A549 (cell line): ENCODE results near the gene HOGA1.

Source experiments
- BHLHE40 ChIP-seq: IDR thresholded peaks from 2 replicates; pipeline ENCODE4 v1.6.1; 2012; ENCODE audit warnings: low read depth, low read length, inconsistent platforms
- CHD4 ChIP-seq: fragments of 200-600 bp; sonication (generic); IDR thresholded peaks from 2 replicates; pipeline ENCODE4 v1.6.1; 2016; ENCODE audit warnings: antibody characterized with exemption, mild to moderate bottlenecking, borderline replicate concordance
- EP300 ChIP-seq, 2 experiments: fragments of >200 bp; sonication (Bioruptor Twin); formaldehyde crosslinking; IDR thresholded peaks; 2 replicates in 1 of 2; 3 replicates in 1 of 2; pipeline ENCODE4 v1.6.1; 2016 to 2017
- FOXS1 ChIP-seq: fragments of 250-450 bp; sonication (Bioruptor Pico); IDR thresholded peaks from 2 replicates; pipeline ENCODE4 v1.5.0; 2020; ENCODE audit warnings: mild to moderate bottlenecking, moderate library complexity
- MAZ ChIP-seq: fragments of 150-350 bp; IDR thresholded peaks from 2 replicates; pipeline ENCODE4 v1.6.1; 2014; ENCODE audit warnings: antibody characterized with exemption, low read depth, low read length, borderline replicate concordance
- MYC ChIP-seq: IDR thresholded peaks from 2 replicates; pipeline ENCODE4 v1.6.1; 2012; ENCODE audit warnings: mild to moderate bottlenecking, inconsistent platforms, low read length, improper control_type of control experiment, borderline replicate concordance
- POLR2A ChIP-seq: IDR thresholded peaks from 2 replicates; pipeline ENCODE4 v1.6.1; 2012; ENCODE audit warnings: mild to moderate bottlenecking, low read length
- RCOR1 ChIP-seq: fragments of 150-350 bp; IDR thresholded peaks from 2 replicates; pipeline ENCODE4 v1.6.1; 2014; ENCODE audit warnings: antibody characterized with exemption, low read length, low read depth
- TF ChIP-seq, protein P1 (sequence below): fragments of >200 bp; sonication (Bioruptor Twin); formaldehyde crosslinking; IDR thresholded peaks from 3 replicates; pipeline ENCODE4 v1.5.1; 2016
- TF ChIP-seq, protein P2 (sequence below): IDR thresholded peaks from 2 replicates; pipeline ENCODE4 v1.6.1; 2012; ENCODE audit warnings: low read depth, borderline replicate concordance
- TF ChIP-seq, protein P3 (sequence below): IDR thresholded peaks from 2 replicates; pipeline ENCODE4 v1.6.1; 2012
- TF ChIP-seq, protein P4 (sequence below): fragments of 200-600 bp; sonication (generic); IDR thresholded peaks from 2 replicates; pipeline ENCODE4 v1.6.1; 2016; ENCODE audit warnings: antibody characterized with exemption, mild to moderate bottlenecking, moderate library complexity
- TF ChIP-seq, protein P5 (sequence below): fragments of 450-650 bp; IDR thresholded peaks from 2 replicates; pipeline ENCODE4 v1.6.1; 2014; ENCODE audit warnings: antibody characterized with exemption
- TF ChIP-seq, protein P6 (sequence below): fragments of 250-450 bp; sonication (Bioruptor Pico); IDR thresholded peaks from 2 replicates; pipeline ENCODE4 v1.5.0; 2020; ENCODE audit warnings: low read depth, mild to moderate bottlenecking, moderate library complexity

DNA sequence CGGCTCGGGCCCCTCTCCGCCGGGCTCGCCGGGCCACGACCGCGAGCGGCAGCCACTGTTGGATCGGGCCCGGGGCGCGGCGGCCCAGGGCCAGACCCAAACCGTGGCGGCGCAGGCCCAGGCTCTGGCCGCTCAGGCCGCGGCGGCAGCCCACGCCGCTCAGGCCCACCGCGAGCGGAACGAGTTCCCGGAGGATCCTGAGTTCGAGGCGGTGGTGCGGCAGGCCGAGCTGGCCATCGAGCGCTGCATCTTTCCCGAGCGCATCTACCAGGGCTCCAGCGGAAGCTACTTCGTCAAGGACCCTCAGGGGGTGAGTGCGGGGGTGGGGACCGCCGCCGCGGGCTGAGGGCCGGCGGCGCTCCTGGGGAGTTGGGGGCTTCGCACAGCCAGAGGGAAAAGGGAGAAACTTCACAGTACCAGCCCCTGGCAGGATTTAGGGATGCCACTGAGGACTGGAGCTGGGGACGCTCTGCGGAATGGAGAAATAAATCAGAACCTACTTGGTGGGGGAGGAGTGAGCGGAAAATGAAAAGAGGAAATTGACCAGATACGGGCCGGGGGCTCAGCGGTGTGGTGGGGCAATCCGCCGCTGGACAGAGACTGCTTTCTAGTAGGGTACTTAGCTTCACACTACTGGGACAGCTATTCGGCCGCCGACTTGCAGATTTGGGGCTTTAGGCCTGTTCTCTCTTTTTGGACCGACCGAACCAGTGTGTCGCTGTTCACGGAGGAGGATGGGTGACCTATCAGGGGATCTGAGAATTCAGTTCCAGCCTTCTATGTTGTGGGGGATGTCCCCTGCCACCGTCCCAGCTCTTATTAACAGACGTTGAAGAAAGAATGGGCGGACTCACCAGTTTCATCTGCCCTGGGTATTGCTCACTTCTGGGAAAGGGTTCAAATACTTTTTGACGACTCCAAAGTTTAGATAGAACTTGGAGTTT lies 57.0 kb downstream of the HOGA1 start:
- TF ChIP-seq MYC (no peak), CHD4 (no peak), RCOR1 (no peak), POLR2A (no peak), MAZ (no peak), BHLHE40 (no peak), FOXS1 (no peak), EP300 (IDR thresholded peaks at IDR 0.05) (no peak)
- TF ChIP-seq, protein P1, sequence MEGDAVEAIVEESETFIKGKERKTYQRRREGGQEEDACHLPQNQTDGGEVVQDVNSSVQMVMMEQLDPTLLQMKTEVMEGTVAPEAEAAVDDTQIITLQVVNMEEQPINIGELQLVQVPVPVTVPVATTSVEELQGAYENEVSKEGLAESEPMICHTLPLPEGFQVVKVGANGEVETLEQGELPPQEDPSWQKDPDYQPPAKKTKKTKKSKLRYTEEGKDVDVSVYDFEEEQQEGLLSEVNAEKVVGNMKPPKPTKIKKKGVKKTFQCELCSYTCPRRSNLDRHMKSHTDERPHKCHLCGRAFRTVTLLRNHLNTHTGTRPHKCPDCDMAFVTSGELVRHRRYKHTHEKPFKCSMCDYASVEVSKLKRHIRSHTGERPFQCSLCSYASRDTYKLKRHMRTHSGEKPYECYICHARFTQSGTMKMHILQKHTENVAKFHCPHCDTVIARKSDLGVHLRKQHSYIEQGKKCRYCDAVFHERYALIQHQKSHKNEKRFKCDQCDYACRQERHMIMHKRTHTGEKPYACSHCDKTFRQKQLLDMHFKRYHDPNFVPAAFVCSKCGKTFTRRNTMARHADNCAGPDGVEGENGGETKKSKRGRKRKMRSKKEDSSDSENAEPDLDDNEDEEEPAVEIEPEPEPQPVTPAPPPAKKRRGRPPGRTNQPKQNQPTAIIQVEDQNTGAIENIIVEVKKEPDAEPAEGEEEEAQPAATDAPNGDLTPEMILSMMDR: no peak
- TF ChIP-seq, protein P2, sequence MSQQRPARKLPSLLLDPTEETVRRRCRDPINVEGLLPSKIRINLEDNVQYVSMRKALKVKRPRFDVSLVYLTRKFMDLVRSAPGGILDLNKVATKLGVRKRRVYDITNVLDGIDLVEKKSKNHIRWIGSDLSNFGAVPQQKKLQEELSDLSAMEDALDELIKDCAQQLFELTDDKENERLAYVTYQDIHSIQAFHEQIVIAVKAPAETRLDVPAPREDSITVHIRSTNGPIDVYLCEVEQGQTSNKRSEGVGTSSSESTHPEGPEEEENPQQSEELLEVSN: no peak
- TF ChIP-seq, protein P3, sequence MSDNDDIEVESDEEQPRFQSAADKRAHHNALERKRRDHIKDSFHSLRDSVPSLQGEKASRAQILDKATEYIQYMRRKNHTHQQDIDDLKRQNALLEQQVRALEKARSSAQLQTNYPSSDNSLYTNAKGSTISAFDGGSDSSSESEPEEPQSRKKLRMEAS: no peak
- TF ChIP-seq, protein P4, sequence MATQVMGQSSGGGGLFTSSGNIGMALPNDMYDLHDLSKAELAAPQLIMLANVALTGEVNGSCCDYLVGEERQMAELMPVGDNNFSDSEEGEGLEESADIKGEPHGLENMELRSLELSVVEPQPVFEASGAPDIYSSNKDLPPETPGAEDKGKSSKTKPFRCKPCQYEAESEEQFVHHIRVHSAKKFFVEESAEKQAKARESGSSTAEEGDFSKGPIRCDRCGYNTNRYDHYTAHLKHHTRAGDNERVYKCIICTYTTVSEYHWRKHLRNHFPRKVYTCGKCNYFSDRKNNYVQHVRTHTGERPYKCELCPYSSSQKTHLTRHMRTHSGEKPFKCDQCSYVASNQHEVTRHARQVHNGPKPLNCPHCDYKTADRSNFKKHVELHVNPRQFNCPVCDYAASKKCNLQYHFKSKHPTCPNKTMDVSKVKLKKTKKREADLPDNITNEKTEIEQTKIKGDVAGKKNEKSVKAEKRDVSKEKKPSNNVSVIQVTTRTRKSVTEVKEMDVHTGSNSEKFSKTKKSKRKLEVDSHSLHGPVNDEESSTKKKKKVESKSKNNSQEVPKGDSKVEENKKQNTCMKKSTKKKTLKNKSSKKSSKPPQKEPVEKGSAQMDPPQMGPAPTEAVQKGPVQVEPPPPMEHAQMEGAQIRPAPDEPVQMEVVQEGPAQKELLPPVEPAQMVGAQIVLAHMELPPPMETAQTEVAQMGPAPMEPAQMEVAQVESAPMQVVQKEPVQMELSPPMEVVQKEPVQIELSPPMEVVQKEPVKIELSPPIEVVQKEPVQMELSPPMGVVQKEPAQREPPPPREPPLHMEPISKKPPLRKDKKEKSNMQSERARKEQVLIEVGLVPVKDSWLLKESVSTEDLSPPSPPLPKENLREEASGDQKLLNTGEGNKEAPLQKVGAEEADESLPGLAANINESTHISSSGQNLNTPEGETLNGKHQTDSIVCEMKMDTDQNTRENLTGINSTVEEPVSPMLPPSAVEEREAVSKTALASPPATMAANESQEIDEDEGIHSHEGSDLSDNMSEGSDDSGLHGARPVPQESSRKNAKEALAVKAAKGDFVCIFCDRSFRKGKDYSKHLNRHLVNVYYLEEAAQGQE: no peak
- TF ChIP-seq, protein P5, sequence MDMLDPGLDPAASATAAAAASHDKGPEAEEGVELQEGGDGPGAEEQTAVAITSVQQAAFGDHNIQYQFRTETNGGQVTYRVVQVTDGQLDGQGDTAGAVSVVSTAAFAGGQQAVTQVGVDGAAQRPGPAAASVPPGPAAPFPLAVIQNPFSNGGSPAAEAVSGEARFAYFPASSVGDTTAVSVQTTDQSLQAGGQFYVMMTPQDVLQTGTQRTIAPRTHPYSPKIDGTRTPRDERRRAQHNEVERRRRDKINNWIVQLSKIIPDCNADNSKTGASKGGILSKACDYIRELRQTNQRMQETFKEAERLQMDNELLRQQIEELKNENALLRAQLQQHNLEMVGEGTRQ: no peak
- TF ChIP-seq, protein P6, sequence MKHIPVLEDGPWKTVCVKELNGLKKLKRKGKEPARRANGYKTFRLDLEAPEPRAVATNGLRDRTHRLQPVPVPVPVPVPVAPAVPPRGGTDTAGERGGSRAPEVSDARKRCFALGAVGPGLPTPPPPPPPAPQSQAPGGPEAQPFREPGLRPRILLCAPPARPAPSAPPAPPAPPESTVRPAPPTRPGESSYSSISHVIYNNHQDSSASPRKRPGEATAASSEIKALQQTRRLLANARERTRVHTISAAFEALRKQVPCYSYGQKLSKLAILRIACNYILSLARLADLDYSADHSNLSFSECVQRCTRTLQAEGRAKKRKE (CRISPR knock-in tag): no peak
